ENCODE measurements around the gene DUSP3.
A peak's percentile ranks its signal among the peaks of the same experiment; 100 is the strongest.
"Not testable (repeated sequence)": the region's sequence is repeated elsewhere in the genome, so short reads cannot be mapped to it uniquely, and the experiment has no call there.

Gene DUSP3

GRCh38 chr17:43803758-43804157 is 25.0 kb upstream of the DUSP3 start:
- Histone ChIP-seq H3K4me3 (ENCODE audit: insufficient read depth, low read depth, low read length) (no peak overlapping the region), H3K36me3 (ENCODE audit: control insufficient read depth, insufficient read depth, low read length) (no peaks in the 10 kb centered on the region), H3K9me3 (ENCODE audit: control insufficient read depth, low read length) (no peaks in the 10 kb centered on the region), H3K27ac (ENCODE audit: insufficient read depth, low read depth, low read length, poor library complexity, severe bottlenecking) (no peak overlapping the region), H3K4me1 (ENCODE audit: control insufficient read depth, insufficient read depth, low read length) (no peaks in the 10 kb centered on the region), H3K27me3 (ENCODE audit: control insufficient read depth, insufficient read depth, low read length, poor library complexity, severe bottlenecking) (no peaks in the 10 kb centered on the region)
- 41 to 52% methylated on average over 4 of the region's 4 CpGs for WGBS, 2 experiments

GRCh38 chr17:43801844-43802243 is 23.1 kb upstream of the DUSP3 start:
- Histone ChIP-seq H3K9me3 (ENCODE audit: control insufficient read depth, low read length) (no peaks in the 10 kb centered on the region), H3K27me3 (ENCODE audit: control insufficient read depth, insufficient read depth, low read length, poor library complexity, severe bottlenecking) (no peaks in the 10 kb centered on the region), H3K4me3 (ENCODE audit: insufficient read depth, low read depth, low read length) (no peak overlapping the region), H3K36me3 (ENCODE audit: control insufficient read depth, insufficient read depth, low read length) (no peaks in the 10 kb centered on the region), H3K27ac (ENCODE audit: insufficient read depth, low read depth, low read length, poor library complexity, severe bottlenecking) (no peak overlapping the region), H3K4me1 (ENCODE audit: control insufficient read depth, insufficient read depth, low read length) (no peaks in the 10 kb centered on the region)
- 97 to 100% methylated on average over 2 of the region's 3 CpGs for WGBS, 2 experiments

GRCh38 chr17:43800736-43801135 is 22.0 kb upstream of the DUSP3 start:
- H3K27me3 ChIP-seq (ENCODE audit: control insufficient read depth, insufficient read depth, low read length, poor library complexity, severe bottlenecking), result no peaks in the 10 kb centered on the region
- 46 to 70% methylated on average over 3 of the region's 3 CpGs for WGBS, 2 experiments
- no peaks in the 10 kb centered on the region for H3K36me3 ChIP-seq (ENCODE audit: control insufficient read depth, insufficient read depth, low read length)
- no peaks in the 10 kb centered on the region for H3K9me3 ChIP-seq (ENCODE audit: control insufficient read depth, low read length)
- no peaks in the 10 kb centered on the region for H3K4me1 ChIP-seq (ENCODE audit: control insufficient read depth, insufficient read depth, low read length)
- no peak overlapping the region for H3K4me3 ChIP-seq (ENCODE audit: insufficient read depth, low read depth, low read length)
- H3K27ac ChIP-seq (ENCODE audit: insufficient read depth, low read depth, low read length, poor library complexity, severe bottlenecking), result peak overlapping the region; percentile 26

GRCh38 chr17:43799047-43799446 is 20.3 kb upstream of the DUSP3 start:
- H3K36me3 ChIP-seq (ENCODE audit: control insufficient read depth, insufficient read depth, low read length), result no peaks in the 10 kb centered on the region
- H3K27me3 ChIP-seq (ENCODE audit: control insufficient read depth, insufficient read depth, low read length, poor library complexity, severe bottlenecking), result no peaks in the 10 kb centered on the region
- no peak overlapping the region for H3K4me3 ChIP-seq (ENCODE audit: insufficient read depth, low read depth, low read length)
- H3K27ac ChIP-seq (ENCODE audit: insufficient read depth, low read depth, low read length, poor library complexity, severe bottlenecking), result no peak overlapping the region
- WGBS, 2 experiments, result 98 to 100% methylated on average over 2 of the region's 2 CpGs
- no peaks in the 10 kb centered on the region for H3K9me3 ChIP-seq (ENCODE audit: control insufficient read depth, low read length)
- no peaks in the 10 kb centered on the region for H3K4me1 ChIP-seq (ENCODE audit: control insufficient read depth, insufficient read depth, low read length)

DNA sequence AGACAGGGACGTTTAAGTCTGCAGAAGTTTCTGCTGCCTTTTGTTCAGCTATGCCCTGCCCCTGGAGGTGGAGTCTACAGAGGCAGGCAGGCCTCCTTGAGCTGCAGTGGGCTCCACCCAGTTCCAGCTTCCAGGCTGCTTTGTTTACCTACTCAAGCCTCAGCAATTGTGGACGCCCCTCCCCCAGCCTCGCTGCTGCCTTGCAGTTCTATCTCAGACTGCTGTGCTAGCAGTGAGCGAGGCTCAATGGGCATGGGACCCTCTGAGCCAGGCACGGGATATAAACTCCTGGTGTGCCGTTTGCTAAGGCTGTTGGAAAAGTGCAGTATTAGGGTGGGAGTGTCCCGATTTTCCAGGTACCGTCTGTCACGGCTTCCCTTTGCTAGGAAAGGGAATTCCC is 19.2 kb upstream of the DUSP3 start:
- H3K9me3 ChIP-seq (ENCODE audit: control insufficient read depth, low read length); H3K36me3 ChIP-seq (ENCODE audit: control insufficient read depth, insufficient read depth, low read length); H3K4me3 ChIP-seq (ENCODE audit: insufficient read depth, low read depth, low read length); H3K27me3 ChIP-seq (ENCODE audit: control insufficient read depth, insufficient read depth, low read length, poor library complexity, severe bottlenecking); H3K27ac ChIP-seq (ENCODE audit: insufficient read depth, low read depth, low read length, poor library complexity, severe bottlenecking); H3K4me1 ChIP-seq (ENCODE audit: control insufficient read depth, insufficient read depth, low read length): not testable (repeated sequence)
- 85 to 90% methylated on average over 9 of the region's 9 CpGs for WGBS, 2 experiments

- not testable (repeated sequence) for H3K27me3 ChIP-seq (ENCODE audit: control insufficient read depth, insufficient read depth, low read length, poor library complexity, severe bottlenecking); H3K27ac ChIP-seq (ENCODE audit: insufficient read depth, low read depth, low read length, poor library complexity, severe bottlenecking); H3K4me1 ChIP-seq (ENCODE audit: control insufficient read depth, insufficient read depth, low read length); H3K36me3 ChIP-seq (ENCODE audit: control insufficient read depth, insufficient read depth, low read length); H3K9me3 ChIP-seq (ENCODE audit: control insufficient read depth, low read length); H3K4me3 ChIP-seq (ENCODE audit: insufficient read depth, low read depth, low read length)
- WGBS, 2 experiments, result 87 to 91% methylated on average over 3 of the region's 4 CpGs
Observed at GRCh38 chr17:43792668-43793067, 13.9 kb upstream of the DUSP3 start.

DNA sequence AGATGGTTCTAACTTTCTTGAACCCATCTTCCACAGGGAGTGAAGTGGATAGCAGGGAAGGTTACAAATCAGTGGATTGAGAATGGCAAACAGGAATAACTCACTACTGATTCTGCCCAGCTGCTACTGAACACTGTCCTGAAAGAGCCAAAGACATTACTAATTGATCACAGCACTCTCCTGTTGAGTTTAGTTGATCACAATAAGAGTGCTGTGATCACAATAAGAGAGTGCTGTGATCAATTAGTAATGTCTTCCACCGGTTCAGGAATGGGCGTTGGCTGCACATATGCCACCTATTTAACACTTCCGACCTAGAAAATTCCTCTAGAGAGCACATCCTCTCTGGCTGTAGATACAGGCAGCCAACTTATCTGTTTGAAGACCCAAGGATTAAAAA is 12.8 kb upstream of the DUSP3 start:
- H3K27ac ChIP-seq (ENCODE audit: insufficient read depth, low read depth, low read length, poor library complexity, severe bottlenecking), result no peak overlapping the region
- WGBS, 2 experiments, result 42 to 43% methylated on average over 3 of the region's 3 CpGs

DNA sequence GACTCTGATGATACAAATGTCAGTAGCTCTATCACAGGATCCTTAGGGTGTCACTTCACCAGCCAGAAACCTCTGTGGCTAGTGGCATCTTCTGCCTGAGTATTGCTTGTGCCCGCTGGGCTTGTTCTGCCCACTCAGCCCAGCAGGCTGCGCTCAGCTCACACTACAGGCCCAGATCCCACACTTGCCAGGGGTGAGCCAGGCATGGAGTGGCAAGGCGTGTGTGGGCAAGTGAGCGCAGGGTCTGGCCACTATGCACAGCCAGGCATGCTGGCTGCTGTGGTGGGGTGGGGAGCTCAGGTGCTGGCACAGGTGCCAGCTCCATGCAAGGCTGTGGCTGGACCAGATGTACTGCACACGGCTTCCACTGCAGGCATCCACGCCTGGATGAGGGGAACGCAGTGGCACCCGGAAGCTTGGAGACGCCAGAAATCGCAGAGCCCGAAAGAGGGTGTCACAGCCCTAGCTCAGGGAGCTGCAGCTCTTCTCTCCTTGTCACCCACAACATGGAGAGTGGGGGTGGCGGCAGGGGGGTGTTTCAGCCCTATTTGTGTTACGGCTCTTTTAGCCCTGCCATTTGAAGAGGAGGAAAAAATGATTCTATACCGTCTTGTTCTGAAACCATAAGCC is 11.6 kb upstream of the DUSP3 start:
- Histone ChIP-seq H3K27ac (ENCODE audit: insufficient read depth, low read depth, low read length, poor library complexity, severe bottlenecking) (no peak overlapping the region), H3K4me1 (ENCODE audit: control insufficient read depth, insufficient read depth, low read length) (no peaks in the 10 kb centered on the region), H3K4me3 (ENCODE audit: insufficient read depth, low read depth, low read length) (no peak overlapping the region), H3K36me3 (ENCODE audit: control insufficient read depth, insufficient read depth, low read length) (no peaks in the 10 kb centered on the region), H3K9me3 (ENCODE audit: control insufficient read depth, low read length) (no peaks in the 10 kb centered on the region), H3K27me3 (ENCODE audit: control insufficient read depth, insufficient read depth, low read length, poor library complexity, severe bottlenecking) (no peaks in the 10 kb centered on the region)
- 88 to 89% methylated on average over 14 of the region's 14 CpGs for WGBS, 2 experiments

More for the DNA sequence above, 12.8 kb upstream of the DUSP3 start:
- Histone ChIP-seq H3K4me1 (ENCODE audit: control insufficient read depth, insufficient read depth, low read length) (no peaks in the 10 kb centered on the region), H3K36me3 (ENCODE audit: control insufficient read depth, insufficient read depth, low read length) (no peaks in the 10 kb centered on the region), H3K27me3 (ENCODE audit: control insufficient read depth, insufficient read depth, low read length, poor library complexity, severe bottlenecking) (no peaks in the 10 kb centered on the region), H3K9me3 (ENCODE audit: control insufficient read depth, low read length) (no peaks in the 10 kb centered on the region), H3K4me3 (ENCODE audit: insufficient read depth, low read depth, low read length) (no peak overlapping the region)

GRCh38 chr17:43789482-43789881 is 10.7 kb upstream of the DUSP3 start:
- Histone ChIP-seq H3K9me3 (ENCODE audit: control insufficient read depth, low read length) (no peaks in the 10 kb centered on the region), H3K4me1 (ENCODE audit: control insufficient read depth, insufficient read depth, low read length) (no peaks in the 10 kb centered on the region), H3K27me3 (ENCODE audit: control insufficient read depth, insufficient read depth, low read length, poor library complexity, severe bottlenecking) (no peaks in the 10 kb centered on the region), H3K36me3 (ENCODE audit: control insufficient read depth, insufficient read depth, low read length) (no peaks in the 10 kb centered on the region), H3K27ac (ENCODE audit: insufficient read depth, low read depth, low read length, poor library complexity, severe bottlenecking) (no peak overlapping the region), H3K4me3 (ENCODE audit: insufficient read depth, low read depth, low read length) (no peak overlapping the region)
- no CpG with 5 or more reads among the region's 1 CpG for WGBS, 2 experiments

DNA sequence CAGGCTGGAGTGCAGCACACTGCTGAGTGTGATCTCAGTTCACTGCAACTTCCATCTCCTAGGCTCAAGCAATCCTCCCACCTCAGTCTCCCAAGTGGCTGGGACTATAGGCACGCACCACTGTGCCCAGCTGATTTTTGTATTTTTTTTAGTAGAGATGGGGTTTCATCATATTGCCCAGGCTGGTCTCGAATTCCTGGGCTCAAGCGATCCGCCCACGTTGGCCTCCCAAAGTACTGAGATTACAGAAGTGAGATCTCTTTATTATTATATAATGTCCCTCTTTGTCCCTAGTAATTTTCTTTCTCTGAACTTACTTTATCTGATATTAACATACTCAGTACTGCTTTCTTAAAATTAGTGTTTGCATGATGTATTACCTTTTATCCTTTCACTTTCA is 9.8 kb upstream of the DUSP3 start:
- Histone ChIP-seq H3K27ac (ENCODE audit: insufficient read depth, low read depth, low read length, poor library complexity, severe bottlenecking) (no peak overlapping the region), H3K27me3 (ENCODE audit: control insufficient read depth, insufficient read depth, low read length, poor library complexity, severe bottlenecking) (no peaks in the 10 kb centered on the region), H3K9me3 (ENCODE audit: control insufficient read depth, low read length) (no peaks in the 10 kb centered on the region), H3K36me3 (ENCODE audit: control insufficient read depth, insufficient read depth, low read length) (no peaks in the 10 kb centered on the region), H3K4me1 (ENCODE audit: control insufficient read depth, insufficient read depth, low read length) (no peaks in the 10 kb centered on the region), H3K4me3 (ENCODE audit: insufficient read depth, low read depth, low read length) (no peak overlapping the region)
- WGBS, 2 experiments, result 68 to 91% methylated on average over 4 to 5 of the region's 5 CpGs

GRCh38 chr17:43787728-43788127 is 9.0 kb upstream of the DUSP3 start:
- 79 to 96% methylated on average over 2 of the region's 2 CpGs for WGBS, 2 experiments
- Histone ChIP-seq H3K36me3 (ENCODE audit: control insufficient read depth, insufficient read depth, low read length) (no peaks in the 10 kb centered on the region), H3K9me3 (ENCODE audit: control insufficient read depth, low read length) (no peaks in the 10 kb centered on the region), H3K27me3 (ENCODE audit: control insufficient read depth, insufficient read depth, low read length, poor library complexity, severe bottlenecking) (no peaks in the 10 kb centered on the region), H3K4me1 (ENCODE audit: control insufficient read depth, insufficient read depth, low read length) (no peaks in the 10 kb centered on the region), H3K4me3 (ENCODE audit: insufficient read depth, low read depth, low read length) (no peak overlapping the region), H3K27ac (ENCODE audit: insufficient read depth, low read depth, low read length, poor library complexity, severe bottlenecking) (no peak overlapping the region)

Data from ectodermal cell (in vitro differentiated cells).